Right atrium auricular region (tissue), 2 donors: ENCODE results near the gene A4GNT. TPM values are rescaled to one million over a fixed set of nuclear protein-coding genes. Genes with fewer than 3 reads are reported as not detected.

ENCODE experiments used
- DNase-seq: peaks from one replicate; pipeline ENCODE4 v3.0.0-alpha.2; 2019; ENCODE audit warnings: low spot score
- H3K27ac ChIP-seq, 2 donors: fragments of 200-600 bp; sonication (generic); 1 replicate in 1 of 2; 2 replicates in 1 of 2; pipeline ENCODE4 v1.5.1; 2016 to 2019
- H3K27me3 ChIP-seq, 2 donors: fragments of 200-600 bp; sonication (generic); one replicate each; pipeline versions ENCODE4 v1.5.1 to v1.6.0; 2017 to 2019
- H3K36me3 ChIP-seq: fragments of 200-600 bp; sonication (generic); one replicate; pipeline ENCODE4 v1.5.1; 2016
- H3K4me1 ChIP-seq, 2 donors: fragments of 200-600 bp; sonication (generic); one replicate each; pipeline versions ENCODE4 v1.5.1 to v1.6.0; 2017 to 2019
- H3K4me3 ChIP-seq, 2 donors: fragments of 200-600 bp; sonication (generic); 1 replicate in 1 of 2; 2 replicates in 1 of 2; pipeline ENCODE4 v1.5.1; 2017 to 2019; ENCODE audit warnings: mild to moderate bottlenecking in 1 of 2, moderate library complexity in 1 of 2
- H3K9me3 ChIP-seq, 2 donors: fragments of 200-600 bp; sonication (generic); one replicate each; pipeline ENCODE4 v1.5.1; 2019
- CTCF ChIP-seq, 2 donors: fragments of 200-600 bp; sonication (generic); IDR thresholded peaks; one replicate each; pipeline ENCODE4 v1.5.1; 2019; ENCODE audit warnings: antibody characterized with exemption in 2 of 2
- total RNA-seq, 2 donors: library from RNA; depleted of rRNA; stranded (reverse); fragments of >200 nt; gene quantifications; one replicate each; pipeline ENCODE4 v1.1.0, GENCODE V29; 2016

Gene A4GNT
- total RNA-seq, 2 donors from 2014 or later: not detected

DNA sequence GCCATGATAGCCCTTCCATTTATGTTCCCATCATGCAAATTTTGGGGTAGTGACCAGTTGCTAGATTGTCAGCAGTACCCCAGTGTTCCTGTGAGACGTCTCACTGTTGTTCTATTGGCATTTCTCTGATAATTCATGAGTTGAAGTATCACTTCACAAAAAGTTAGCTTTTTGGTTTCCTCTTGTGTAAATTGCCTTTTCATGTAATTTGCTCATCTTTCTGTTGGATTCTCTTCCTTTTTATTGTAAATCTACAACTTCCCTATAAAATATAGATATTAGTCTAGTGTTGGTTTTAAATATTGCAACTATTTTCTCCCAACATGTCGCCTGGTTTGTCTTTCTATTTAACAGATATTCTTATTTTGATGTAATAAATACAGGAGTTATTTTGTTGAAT is 7.5 kb upstream of the A4GNT start:
- no peak for DNase-seq
- Histone ChIP-seq H3K27ac (no peak overlapping the region), H3K4me3 (no peak overlapping the region), H3K27me3 (no peaks in the 10 kb centered on the region), H3K4me1 (no peaks in the 10 kb centered on the region), H3K36me3 (no peaks in the 10 kb centered on the region), H3K9me3 (peaks cover 0 to 6% of the 10 kb centered on the region in 2 donors)
- TF ChIP-seq CTCF (IDR thresholded peaks at IDR 0.05): no peak

DNA sequence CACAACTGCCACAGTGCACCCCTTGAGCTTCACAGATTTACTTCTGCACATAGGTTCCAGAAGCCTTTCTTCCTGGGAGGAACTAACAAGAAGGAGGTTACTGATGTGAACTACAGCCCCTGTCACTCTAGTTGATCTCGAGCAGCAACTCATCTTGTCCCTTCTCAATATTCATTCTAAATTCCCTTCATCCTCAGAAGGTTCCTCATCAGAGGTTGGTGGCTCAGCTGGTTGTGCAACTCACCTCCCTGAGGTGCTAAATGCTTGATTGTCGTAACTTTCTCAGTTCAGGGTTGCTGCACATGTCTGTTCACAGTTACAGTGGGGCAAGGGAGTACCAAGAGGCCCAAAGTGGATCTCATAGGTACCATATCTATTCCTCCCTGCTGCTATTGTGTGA is 5.7 kb upstream of the A4GNT start:
- Histone ChIP-seq H3K27ac (no peak overlapping the region), H3K36me3 (no peaks in the 10 kb centered on the region), H3K27me3 (no peaks in the 10 kb centered on the region), H3K9me3 (no peaks in the 10 kb centered on the region), H3K4me1 (no peaks in the 10 kb centered on the region), H3K4me3 (no peak overlapping the region)
- TF ChIP-seq CTCF (IDR thresholded peaks at IDR 0.05): no peak
- no peak for DNase-seq

DNA sequence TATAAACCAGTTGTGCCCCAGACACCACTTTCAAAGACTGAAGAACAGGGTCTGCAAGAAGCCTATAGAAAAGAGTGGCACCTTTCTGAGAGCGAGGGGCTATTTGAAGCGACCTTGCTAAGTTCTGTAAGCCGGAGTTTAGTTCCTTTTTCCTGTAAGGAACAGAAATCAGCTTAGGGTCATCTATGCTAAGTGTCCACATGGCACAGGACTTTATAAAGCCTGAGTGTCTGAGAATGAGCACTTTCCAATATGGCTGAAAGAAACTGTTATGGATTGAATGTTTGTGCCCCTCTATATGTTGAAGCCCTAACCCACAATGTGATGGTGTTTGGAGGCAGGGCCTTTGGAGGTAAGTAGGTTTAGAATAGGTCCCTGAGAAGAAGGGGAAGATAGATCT is 4.0 kb upstream of the A4GNT start:
- no peaks in the 10 kb centered on the region for H3K36me3 ChIP-seq
- DNase-seq: no peak
- H3K4me3 ChIP-seq: no peak overlapping the region
- TF ChIP-seq CTCF (IDR thresholded peaks at IDR 0.05): no peak
- no peak overlapping the region for H3K27ac ChIP-seq
- H3K27me3 ChIP-seq: no peaks in the 10 kb centered on the region
- H3K9me3 ChIP-seq: no peaks in the 10 kb centered on the region
- H3K4me1 ChIP-seq: no peaks in the 10 kb centered on the region

- no peaks in the 10 kb centered on the region for H3K36me3 ChIP-seq
- no peak overlapping the region for H3K27ac ChIP-seq
Measured at GRCh38 chr3:138135833-138136194, 3.6 kb upstream of the A4GNT start.

DNA sequence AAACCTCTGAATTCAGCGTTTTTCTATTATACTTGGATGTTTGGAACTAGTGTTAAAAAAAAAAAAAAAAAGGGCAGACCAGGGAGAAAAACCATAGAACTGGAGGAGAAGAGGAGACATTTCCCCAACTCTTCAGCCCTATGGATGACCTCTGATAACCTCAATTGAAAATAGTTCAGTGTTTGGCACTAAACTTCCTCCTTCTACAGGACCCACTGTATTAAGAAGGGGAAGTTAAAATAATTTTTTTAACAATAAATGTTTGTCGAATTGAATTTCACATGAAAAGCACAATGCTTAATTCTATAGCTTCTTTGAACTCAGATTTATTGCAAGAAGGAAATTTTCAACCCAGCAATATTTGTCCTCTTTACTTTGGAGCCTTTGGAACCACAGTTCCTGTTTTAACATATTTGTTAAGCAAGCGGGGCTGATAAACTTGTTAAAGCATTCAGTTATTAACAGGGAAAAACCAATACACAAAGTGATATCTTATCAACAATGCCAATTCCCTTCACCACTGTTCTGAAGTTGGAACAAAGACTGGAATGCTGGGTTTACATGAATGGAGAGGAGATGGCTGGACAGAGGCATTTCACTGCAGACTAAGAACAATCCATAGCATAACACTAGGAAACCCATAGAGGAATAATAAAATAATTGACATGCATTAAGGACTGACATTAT is 3.1 kb upstream of the A4GNT start:
- Histone ChIP-seq H3K36me3 (no peaks in the 10 kb centered on the region), H3K27ac (no peak overlapping the region), H3K9me3 (no peaks in the 10 kb centered on the region), H3K4me3 (no peak overlapping the region), H3K27me3 (no peaks in the 10 kb centered on the region), H3K4me1 (no peaks in the 10 kb centered on the region)
- no peak for DNase-seq
- no peak for TF ChIP-seq CTCF (IDR thresholded peaks at IDR 0.05)

More at GRCh38 chr3:138135833-138136194, 3.6 kb upstream of the A4GNT start:
- TF ChIP-seq CTCF (IDR thresholded peaks at IDR 0.05): no peak
- DNase-seq: no peak
- H3K4me3 ChIP-seq: no peak overlapping the region
- no peaks in the 10 kb centered on the region for H3K9me3 ChIP-seq
- H3K4me1 ChIP-seq: no peaks in the 10 kb centered on the region
- no peaks in the 10 kb centered on the region for H3K27me3 ChIP-seq
